ENCODE results near the gene C11orf58.

C11orf58 gene

DNA sequence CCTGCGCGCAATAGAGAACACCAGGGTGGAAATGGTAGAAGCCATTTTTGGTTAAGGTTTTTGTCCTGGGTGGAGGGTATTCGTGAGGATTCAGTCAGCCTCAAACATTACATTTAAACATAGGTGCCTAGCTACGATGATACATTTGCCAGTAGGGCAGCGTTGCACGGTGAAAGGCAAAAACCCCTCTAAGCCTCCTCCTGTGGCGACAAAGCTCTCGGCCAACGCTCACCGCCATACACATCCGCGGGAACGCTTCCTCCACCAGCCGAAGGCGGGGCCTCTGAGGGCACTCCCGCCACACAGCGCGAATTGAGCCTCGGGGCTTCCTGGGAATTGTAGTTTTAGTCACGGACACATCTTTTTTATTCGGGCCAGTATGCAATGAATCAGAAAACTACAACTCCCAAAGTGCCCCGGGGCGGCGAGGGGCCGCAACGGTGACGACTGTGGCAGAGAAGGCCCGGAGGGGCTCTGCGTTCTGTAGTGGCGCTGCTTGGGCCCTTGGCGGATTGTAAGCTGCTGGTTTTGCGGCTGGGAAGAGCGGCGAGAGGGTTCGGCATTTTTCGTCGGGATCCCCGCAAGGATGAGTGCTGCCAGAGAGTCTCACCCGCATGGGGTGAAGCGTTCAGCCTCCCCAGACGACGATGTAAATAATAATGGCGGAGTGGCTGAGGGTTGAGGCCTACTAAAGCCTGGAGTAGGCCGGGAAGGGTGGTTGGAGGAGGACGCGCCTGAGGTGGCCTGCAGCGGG is at the start of gene C11orf58:
Gene C11orf58 (plus strand): TSS at position 455 of the 754 bp plus-strand sequence. CDS start 132 bp downstream, at position 587.
- DNase-seq: peak; percentile 95

DNA sequence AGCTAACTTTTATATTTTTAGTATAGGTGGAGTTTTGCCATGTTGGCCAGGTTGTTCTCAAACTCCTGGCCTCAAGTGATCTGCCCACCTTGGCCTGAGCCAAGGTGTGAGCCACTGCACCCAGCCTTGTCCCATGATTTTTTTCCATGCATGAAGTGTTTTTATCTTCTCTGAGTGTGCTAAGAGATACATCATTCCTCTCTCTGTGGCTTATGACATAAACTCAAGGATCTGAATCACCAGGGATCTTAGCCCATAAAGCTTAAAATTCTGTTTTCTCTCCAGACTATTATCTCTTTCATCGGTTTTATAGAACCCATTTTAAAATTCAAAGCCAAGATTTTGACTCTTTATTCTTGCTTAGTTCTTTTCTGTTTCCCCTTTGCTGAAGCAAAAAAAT is 48.4 kb upstream of the C11orf58 start:
- DNase-seq: no peak

DNA sequence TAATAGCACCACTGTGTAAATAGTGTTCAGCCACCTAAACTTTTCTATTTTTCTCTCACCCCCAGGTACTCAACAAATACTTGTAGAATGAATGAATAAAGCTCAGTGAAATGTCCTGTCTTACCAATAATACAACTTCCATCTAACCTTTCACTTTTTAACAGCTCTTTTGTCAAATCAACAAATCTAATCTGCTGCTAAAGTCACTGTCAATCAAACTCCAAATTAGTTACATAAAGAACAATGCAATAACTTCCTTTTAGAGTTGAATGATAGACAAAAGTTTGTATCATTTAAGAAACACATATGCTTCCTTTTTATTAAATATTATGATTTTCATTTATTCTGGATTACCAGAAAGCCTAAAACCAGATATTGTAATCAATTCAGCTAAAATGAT is 34.7 kb upstream of the C11orf58 start:
- no peak for DNase-seq

GRCh38 chr11:16713594-16713993 is 24.9 kb upstream of the C11orf58 start:
- no peak for DNase-seq

- DNase-seq: no peak
Observed at GRCh38 chr11:16722581-16723344, 15.7 kb upstream of the C11orf58 start.

- DNase-seq: no peak
Observed at GRCh38 chr11:16727806-16728205, 10.6 kb upstream of the C11orf58 start.

DNA sequence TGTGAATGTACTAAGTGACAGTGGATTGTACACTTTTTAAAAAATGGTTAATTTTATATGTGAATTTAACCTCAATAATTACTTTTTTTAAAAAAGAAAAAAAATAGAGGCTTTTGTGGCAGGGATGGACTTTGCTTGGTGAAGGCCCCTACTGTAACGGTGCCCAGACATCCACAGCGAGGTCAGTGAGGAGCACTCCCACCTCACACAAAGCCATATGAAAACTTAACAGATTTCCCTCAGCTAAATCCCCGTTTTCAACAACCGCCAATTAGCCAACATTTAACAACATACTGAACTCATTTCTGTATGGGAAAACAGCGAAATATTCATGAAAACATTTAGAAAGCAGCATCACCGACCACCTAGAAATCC is 642 bp upstream of the C11orf58 start:
- DNase-seq: no peak

- DNase-seq: no peak
Observed at GRCh38 chr11:16738947-16739815, 734 bp downstream of the C11orf58 start.

GRCh38 chr11:16741473-16741872 is 3.0 kb downstream of the C11orf58 start:
- no peak for DNase-seq

DNA sequence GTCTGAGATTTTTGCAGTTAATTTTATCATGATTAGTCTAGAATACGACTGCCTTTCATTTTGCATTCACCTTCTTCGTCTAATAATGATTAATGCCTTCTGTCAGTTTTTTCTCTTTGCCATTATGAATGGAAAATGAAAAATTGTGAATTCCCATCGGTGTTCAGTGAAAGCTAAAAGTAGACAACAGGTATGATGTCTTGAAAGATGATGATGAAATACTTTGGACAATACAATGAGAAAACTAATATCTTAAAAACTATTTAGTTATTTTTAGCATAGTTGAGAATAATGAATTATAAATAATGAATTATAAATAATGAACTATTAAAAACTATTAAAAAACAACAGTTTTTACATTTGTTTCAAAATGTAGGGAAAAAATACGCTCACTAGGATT is 5.0 kb downstream of the C11orf58 start:
- no peak for DNase-seq

DNA sequence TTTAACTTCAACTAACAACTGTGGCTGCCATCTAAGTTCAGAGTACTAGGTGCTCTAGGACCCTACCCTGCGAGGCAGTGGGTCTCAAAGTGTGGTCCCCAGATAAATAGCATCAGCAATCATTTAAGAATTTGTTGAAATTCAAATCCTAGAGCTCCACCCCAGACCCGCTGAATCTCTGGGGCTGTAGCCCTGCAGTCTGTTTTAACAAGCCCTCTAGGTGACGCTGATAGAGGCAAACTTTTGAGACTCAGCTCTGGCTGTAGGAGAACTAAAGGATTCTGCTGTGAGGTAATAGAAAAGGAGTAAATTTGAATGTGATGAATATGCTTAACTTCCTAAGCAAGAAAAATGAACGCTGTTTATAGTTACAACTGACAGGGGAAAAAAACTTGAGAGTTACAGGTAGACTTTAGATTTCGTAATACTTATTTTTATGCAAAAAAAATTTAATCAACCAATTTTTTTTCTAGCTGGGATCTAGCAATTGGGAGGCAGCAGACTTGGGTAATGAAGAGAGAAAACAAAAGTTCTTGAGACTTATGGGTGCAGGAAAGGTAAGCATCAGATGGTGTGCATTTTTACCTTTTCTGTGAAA is 5.8 kb downstream of the C11orf58 start:
- no peak for DNase-seq

DNA sequence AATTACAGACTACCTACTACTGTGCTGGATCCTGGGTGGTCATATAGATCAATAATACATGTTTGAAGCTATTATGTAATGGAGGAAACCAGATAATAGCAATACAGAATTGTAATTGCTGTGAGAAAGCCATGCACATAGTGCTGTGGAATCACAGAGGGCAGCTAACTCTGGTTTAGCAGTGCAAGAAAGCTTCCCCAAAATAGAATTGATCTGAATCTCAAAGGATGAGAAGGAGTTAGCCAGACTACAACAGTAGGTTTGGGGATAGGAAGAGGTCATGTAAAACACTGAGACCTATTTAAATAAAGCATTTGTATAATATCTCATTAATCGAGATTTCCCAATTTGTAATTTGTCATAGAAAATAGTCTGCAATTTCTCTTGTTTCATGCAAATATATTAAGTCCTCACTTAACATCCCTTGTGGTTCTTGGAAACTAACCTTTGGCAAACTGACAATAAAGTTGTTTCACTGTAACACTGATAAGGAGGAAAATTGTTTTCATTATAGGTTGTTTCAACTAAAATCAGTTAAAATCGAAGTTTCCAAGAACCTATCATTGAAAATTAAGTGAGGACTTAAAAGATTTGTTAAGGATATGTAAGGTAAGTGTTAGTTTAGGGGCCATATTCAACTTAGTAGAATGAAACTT is 7.6 kb downstream of the C11orf58 start:
- no peak for DNase-seq

GRCh38 chr11:16749092-16749491 is 10.6 kb downstream of the C11orf58 start:
- no peak for DNase-seq

DNA sequence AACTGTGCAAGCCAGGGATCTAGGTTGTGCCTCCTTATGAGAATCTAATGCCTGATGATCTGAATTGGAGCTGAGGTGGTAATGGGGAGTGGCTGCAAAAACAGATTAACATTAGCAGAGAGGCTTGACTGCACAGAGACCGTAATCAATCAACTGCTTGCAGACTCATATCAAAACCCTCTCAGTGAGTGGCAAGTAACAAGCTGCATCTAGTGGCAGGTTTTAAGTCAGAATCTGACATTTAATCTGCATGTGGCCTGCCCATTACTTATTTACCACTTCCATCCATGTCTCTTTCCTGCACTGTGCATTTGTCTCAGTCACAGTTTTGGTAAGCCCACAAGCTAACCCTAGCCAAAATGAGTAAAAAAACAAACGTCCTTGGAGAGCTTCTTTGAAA is 11.2 kb downstream of the C11orf58 start:
- DNase-seq: no peak

GRCh38 chr11:16750417-16750816 is 12.0 kb downstream of the C11orf58 start:
- DNase-seq: no peak

DNA sequence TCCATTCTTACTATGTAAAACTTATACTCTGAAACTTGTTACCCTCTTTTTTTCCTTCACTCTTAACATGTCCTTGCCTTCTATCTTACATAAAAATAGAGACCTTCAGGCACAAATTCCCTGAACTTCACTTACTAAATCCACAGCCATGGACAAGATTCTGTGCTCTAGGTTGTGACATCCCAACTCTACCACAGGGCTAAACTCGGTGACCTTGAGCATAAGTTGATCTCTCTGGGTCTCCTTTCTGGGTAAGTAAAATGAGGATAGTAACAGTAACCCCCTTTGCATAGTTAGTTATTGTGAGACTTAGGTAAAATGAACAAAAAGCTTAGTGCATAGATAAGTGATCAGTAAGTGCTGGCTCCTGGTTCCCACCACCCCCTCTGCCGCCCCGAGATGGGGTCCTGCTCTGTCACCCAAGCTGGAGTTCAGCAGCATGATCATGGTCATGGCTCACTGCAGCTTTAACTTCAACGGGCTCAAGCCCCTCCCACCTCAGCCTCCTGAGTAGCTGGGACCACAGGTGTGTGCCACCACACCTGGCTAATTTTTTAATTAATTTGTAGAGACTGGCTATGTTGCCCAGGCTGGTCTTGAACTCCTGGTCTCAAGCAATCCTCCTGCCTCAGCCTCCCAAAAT is 20.1 kb downstream of the C11orf58 start:
- DNase-seq: no peak

GRCh38 chr11:16759857-16760508 is 21.5 kb downstream of the C11orf58 start:
- DNase-seq: no peak

DNA sequence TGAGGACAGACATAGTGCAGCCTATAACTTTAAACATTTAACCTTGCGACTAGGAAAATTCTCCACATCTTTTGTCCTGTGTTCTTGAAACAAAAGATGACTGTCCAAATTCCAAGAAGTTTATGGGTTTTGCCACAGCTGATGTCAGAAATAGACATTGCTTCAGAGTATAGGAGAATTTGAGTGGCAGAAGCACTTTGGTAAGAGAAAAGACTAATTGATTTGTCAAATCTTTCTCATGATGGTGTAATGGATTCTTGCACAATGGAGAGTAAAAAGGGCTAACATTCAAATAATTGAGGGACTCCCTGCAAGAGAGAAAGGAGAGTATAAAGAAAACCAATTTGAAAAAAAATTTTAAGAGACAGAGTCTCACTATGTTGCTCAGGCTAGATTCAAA is 25.3 kb downstream of the C11orf58 start:
- DNase-seq: no peak

GRCh38 chr11:16764888-16765287 is 26.4 kb downstream of the C11orf58 start:
- DNase-seq: no peak

GRCh38 chr11:16767137-16767536 is 28.7 kb downstream of the C11orf58 start:
- no peak for DNase-seq

GRCh38 chr11:16767957-16768356 is 29.5 kb downstream of the C11orf58 start:
- DNase-seq: no peak

Data from NCI-H1436 (cell line).